GM21390 (cell line): ENCODE data around the gene CD300LB.
"Not testable (repeated sequence)": the region's sequence is repeated elsewhere in the genome, so short reads cannot be mapped to it uniquely, and the experiment has no call there.

Experiments used
- ATAC-seq: cut with Tn5 transposase; IDR thresholded peaks from one replicate; pipeline ENCODE4 v1.9.1; 2021; ENCODE audit not compliant: unreplicated experiment

CD300LB gene

GRCh38 chr17:74526681-74527080 is 4.6 kb downstream of the CD300LB start:
- no peak for ATAC-seq

GRCh38 chr17:74525781-74526288 is 5.4 kb downstream of the CD300LB start:
- ATAC-seq, result no peak

- ATAC-seq, result no peak
These were observed 5.9 kb downstream of the CD300LB start for GRCh38 chr17:74525465-74525725.

- ATAC-seq, result no peak
These were observed 6.4 kb downstream of the CD300LB start for GRCh38 chr17:74524653-74525464.

- no peak for ATAC-seq
These were observed 8.0 kb downstream of the CD300LB start for GRCh38 chr17:74523308-74523707.

- ATAC-seq, result no peak
These were observed 8.7 kb downstream of the CD300LB start for GRCh38 chr17:74522381-74523105.

- ATAC-seq, result no peak
These were observed 9.5 kb downstream of the CD300LB start for GRCh38 chr17:74521701-74522201.

- no peak for ATAC-seq
These were observed 10.3 kb downstream of the CD300LB start for GRCh38 chr17:74520790-74521480.

GRCh38 chr17:74520016-74520434 is 11.2 kb downstream of the CD300LB start:
- ATAC-seq, result no peak

GRCh38 chr17:74518413-74518981 is 12.8 kb downstream of the CD300LB start:
- ATAC-seq, result not testable (repeated sequence)

- no peak for ATAC-seq
These were observed 14.5 kb downstream of the CD300LB start for GRCh38 chr17:74516561-74517328.

GRCh38 chr17:74515941-74516340 is 15.3 kb downstream of the CD300LB start:
- ATAC-seq, result no peak

GRCh38 chr17:74514632-74515334 is 16.5 kb downstream of the CD300LB start:
- no peak for ATAC-seq

GRCh38 chr17:74513987-74514631 is 17.2 kb downstream of the CD300LB start:
- no peak for ATAC-seq

GRCh38 chr17:74512624-74513091 is 18.6 kb downstream of the CD300LB start:
- no peak for ATAC-seq

GRCh38 chr17:74512036-74512435 is 19.2 kb downstream of the CD300LB start:
- ATAC-seq, result no peak

- no peak for ATAC-seq
These were observed 23.1 kb downstream of the CD300LB start for GRCh38 chr17:74508156-74508555.

- ATAC-seq, result not testable (repeated sequence)
These were observed 27.3 kb downstream of the CD300LB start for GRCh38 chr17:74503949-74504348.

GRCh38 chr17:74502861-74503260 is 28.4 kb downstream of the CD300LB start:
- ATAC-seq, result no peak
